SH-SY5Y (cell line): Measurements from ENCODE around the gene NR4A1.

Experiments
- GATA2 ChIP-seq: IDR thresholded peaks from 2 replicates; pipeline ENCODE4 v1.6.1; 2011; ENCODE audit warnings: mild to moderate bottlenecking, low read depth, low read length
- GATA3 ChIP-seq: IDR thresholded peaks from 2 replicates; pipeline ENCODE4 v1.6.1; 2011; ENCODE audit warnings: low read depth, mild to moderate bottlenecking, low read length, moderate library complexity

- TF ChIP-seq GATA2 = no peak
- no peak for TF ChIP-seq GATA3
Observed at GRCh38 chr12:52022841-52023181, 28.4 kb upstream of the NR4A1 start.
